HG03378 (cell line): ENCODE data around the gene EPN3.

Source experiments
- ATAC-seq: cut with Tn5 transposase; IDR thresholded peaks from one replicate; pipeline ENCODE4 v1.9.1; 2021; ENCODE audit warnings: mild to moderate bottlenecking, moderate library complexity; ENCODE audit not compliant: unreplicated experiment

Gene EPN3

GRCh38 chr17:50585891-50586290, 53.4 kb downstream of the EPN3 start:
- no peak for ATAC-seq

- ATAC-seq = no peak
Observed at GRCh38 chr17:50586421-50587247, 54.1 kb downstream of the EPN3 start.

GRCh38 chr17:50587571-50587970, 55.0 kb downstream of the EPN3 start:
- ATAC-seq = no peak

- ATAC-seq = no peak
Observed at GRCh38 chr17:50588391-50589049, 56.0 kb downstream of the EPN3 start.

- ATAC-seq = no peak
Observed at GRCh38 chr17:50589095-50589705, 56.7 kb downstream of the EPN3 start.

GRCh38 chr17:50590946-50591737, 58.6 kb downstream of the EPN3 start:
- ATAC-seq = no peak

- no peak for ATAC-seq
Observed at GRCh38 chr17:50593321-50593720, 60.8 kb downstream of the EPN3 start.
